Activated naive CD4-positive, alpha-beta T cell treated with anti-CD3 and anti-CD28 coated beads for 36 hours (primary cell): ENCODE results near the gene LZTR1. TPM values are rescaled to one million over a fixed set of nuclear protein-coding genes. Genes with fewer than 3 reads are reported as not detected.

Experiments
- CTCF ChIA-PET: fragments of 350-600 bp; sonication (Branson Sonifier 250); formaldehyde crosslinking; loops from one replicate; lab custom pipeline; 2021; ENCODE audit warnings: antibody characterized with exemption; lab: Charles Lee
- DNase-seq: peaks from one replicate; pipeline ENCODE4 v3.0.0-alpha.2; 2020
- H3K27ac Mint-ChIP-seq: one replicate; pipeline ENCODE4 v1.8.0; 2021; ENCODE audit warnings: mild to moderate bottlenecking, mixed read lengths
- H3K27me3 Mint-ChIP-seq: one replicate; pipeline ENCODE4 v1.8.0; 2021; ENCODE audit warnings: low read depth, mixed read lengths
- H3K36me3 Mint-ChIP-seq: one replicate; pipeline ENCODE4 v1.8.0; 2021; ENCODE audit warnings: low read depth, mixed read lengths
- H3K4me1 Mint-ChIP-seq: one replicate; pipeline ENCODE4 v1.8.0; 2021; ENCODE audit warnings: low read depth, mixed read lengths
- H3K4me3 Mint-ChIP-seq: one replicate; pipeline ENCODE4 v1.8.0; 2021; ENCODE audit warnings: mild to moderate bottlenecking, moderate library complexity, mixed read lengths
- H3K9me3 Mint-ChIP-seq: one replicate; pipeline ENCODE4 v1.8.0; 2021; ENCODE audit warnings: mixed read lengths
- intact Hi-C: fragments of 100-400 bp; cut with micrococcal nuclease; formaldehyde crosslinking; loops from one replicate; pipeline ENCODE4 v1.15.1; 2023
- total RNA-seq, 2 experiments: library from RNA; stranded (reverse); gene quantifications; one replicate each; pipeline ENCODE4 v1.2.3, GENCODE V29; 2021

LZTR1 gene
- total RNA-seq, 2 experiments from 2014 or later, result 23.1 to 27.4 TPM

GRCh38 chr22:20963201-20964052, 18.7 kb upstream of the LZTR1 start:
- Mint-ChIP-seq H3K9me3 (no peaks in the 10 kb centered on the region), H3K4me1 (peaks cover 11% of the 10 kb centered on the region), H3K27ac (no peak overlapping the region), H3K36me3 (no peaks in the 10 kb centered on the region), H3K27me3 (peaks cover 5% of the 10 kb centered on the region), H3K4me3 (no peak overlapping the region)
- CTCF ChIA-PET, result interaction anchor here (0.6 to 1.5 kb wide), 5 partner anchors 10 to 478 kb away, joined by 3 to 6 read pairs (median 4); no protein-coding TSS in a partner anchor
- intact Hi-C loops, result loop anchor here (2.0 to 10.0 kb wide), 3 partner anchors 19 to 141 kb away; partner anchors contain the start of genes LZTR1 and THAP7
- no peak for DNase-seq

- peak overlapping the region; percentile 57 for H3K4me3 Mint-ChIP-seq
- no peak overlapping the region for H3K27ac Mint-ChIP-seq
- H3K4me1 Mint-ChIP-seq, result peaks cover 11% of the 10 kb centered on the region
- intact Hi-C loops, result loop anchor here (5.0 to 10.0 kb wide), 2 partner anchors 38 to 141 kb away; partner anchors contain the start of gene THAP7
- H3K36me3 Mint-ChIP-seq, result no peaks in the 10 kb centered on the region
- no peaks in the 10 kb centered on the region for H3K9me3 Mint-ChIP-seq
- DNase-seq, result no peak
- CTCF ChIA-PET, result interaction anchor here (1.5 kb wide), 1 partner anchor 49 kb away, joined by 3 read pairs; no protein-coding TSS in a partner anchor
- peaks cover 5% of the 10 kb centered on the region for H3K27me3 Mint-ChIP-seq
Observed at GRCh38 chr22:20964090-20964798, 17.9 kb upstream of the LZTR1 start.

- peaks cover 5% of the 10 kb centered on the region for H3K27me3 Mint-ChIP-seq
- no peak overlapping the region for H3K27ac Mint-ChIP-seq
- H3K4me1 Mint-ChIP-seq, result peaks cover 11% of the 10 kb centered on the region
- intact Hi-C loops, result loop anchor here (5.0 to 10.0 kb wide), 2 partner anchors 38 to 140 kb away; partner anchors contain the start of gene THAP7
- H3K36me3 Mint-ChIP-seq, result no peaks in the 10 kb centered on the region
- CTCF ChIA-PET, result interaction anchor here (1.3 kb wide), 1 partner anchor 48 kb away, joined by 3 read pairs; the partner anchor contains the start of gene CRKL
- peak overlapping the region; percentile 57 for H3K4me3 Mint-ChIP-seq
- DNase-seq, result no peak
- no peaks in the 10 kb centered on the region for H3K9me3 Mint-ChIP-seq
Observed at GRCh38 chr22:20964799-20965103, 17.3 kb upstream of the LZTR1 start.

- intact Hi-C loops, result loop anchor here (10.0 kb wide), 1 partner anchor 140 kb away; no protein-coding TSS in a partner anchor
- H3K36me3 Mint-ChIP-seq, result no peaks in the 10 kb centered on the region
- no peak overlapping the region for H3K4me3 Mint-ChIP-seq
- no peak for DNase-seq
- no peak overlapping the region for H3K27ac Mint-ChIP-seq
- H3K9me3 Mint-ChIP-seq, result no peaks in the 10 kb centered on the region
- H3K27me3 Mint-ChIP-seq, result peaks cover 3% of the 10 kb centered on the region
- CTCF ChIA-PET, result interaction anchor here (1.3 kb wide), 1 partner anchor 48 kb away, joined by 3 read pairs; the partner anchor contains the start of gene CRKL
- H3K4me1 Mint-ChIP-seq, result peaks cover 11% of the 10 kb centered on the region
Observed at GRCh38 chr22:20965104-20965887, 16.8 kb upstream of the LZTR1 start.

- intact Hi-C loops, result loop anchor here (10.0 kb wide), 1 partner anchor 139 kb away; no protein-coding TSS in a partner anchor
- Mint-ChIP-seq H3K27ac (no peak overlapping the region), H3K4me1 (peaks cover 11% of the 10 kb centered on the region), H3K9me3 (no peaks in the 10 kb centered on the region), H3K27me3 (peaks cover 2% of the 10 kb centered on the region), H3K36me3 (no peaks in the 10 kb centered on the region), H3K4me3 (no peak overlapping the region)
- DNase-seq, result no peak
- CTCF ChIA-PET, result interaction anchor here (1.3 kb wide), 1 partner anchor 49 kb away, joined by 3 read pairs; the partner anchor contains the start of gene CRKL
Observed at GRCh38 chr22:20965888-20966855, 15.9 kb upstream of the LZTR1 start.

GRCh38 chr22:20966883-20967696, 15.0 kb upstream of the LZTR1 start, which contains the start of gene AIFM3:
Gene AIFM3, plus strand, starts transcription at chr22:20967255. Its CDS starts 690 bp downstream, at chr22:20967945.
- Mint-ChIP-seq H3K4me1 (peaks cover 5% of the 10 kb centered on the region), H3K36me3 (no peaks in the 10 kb centered on the region), H3K27me3 (peaks cover 2% of the 10 kb centered on the region), H3K27ac (no peak within 1 kb of the TSS), H3K9me3 (no peaks in the 10 kb centered on the region), H3K4me3 (no peak within 1 kb of the TSS)
- intact Hi-C loops, result loop anchor here (10.0 kb wide), 1 partner anchor 138 kb away; no protein-coding TSS in a partner anchor
- DNase-seq, result no peak
- CTCF ChIA-PET, result no interaction called here

GRCh38 chr22:20967697-20968211, 14.3 kb upstream of the LZTR1 start:
- Mint-ChIP-seq H3K4me3 (no peak overlapping the region), H3K27ac (no peak overlapping the region), H3K9me3 (no peaks in the 10 kb centered on the region), H3K27me3 (peaks cover 2% of the 10 kb centered on the region), H3K4me1 (peaks cover 5% of the 10 kb centered on the region), H3K36me3 (no peaks in the 10 kb centered on the region)
- no peak for DNase-seq
- CTCF ChIA-PET, result no interaction called here
- intact Hi-C loops, result loop anchor here (10.0 kb wide), 1 partner anchor 137 kb away; no protein-coding TSS in a partner anchor

- Mint-ChIP-seq H3K27me3 (peaks cover 2% of the 10 kb centered on the region), H3K9me3 (no peaks in the 10 kb centered on the region), H3K36me3 (no peaks in the 10 kb centered on the region), H3K4me3 (no peak overlapping the region), H3K4me1 (peaks cover 5% of the 10 kb centered on the region), H3K27ac (no peak overlapping the region)
- CTCF ChIA-PET, result no interaction called here
- intact Hi-C loops, result loop anchor here (10.0 kb wide), 1 partner anchor 136 kb away; no protein-coding TSS in a partner anchor
- DNase-seq, result no peak
Observed at GRCh38 chr22:20968281-20968977, 13.7 kb upstream of the LZTR1 start.

- no peaks in the 10 kb centered on the region for H3K36me3 Mint-ChIP-seq
- H3K9me3 Mint-ChIP-seq, result no peaks in the 10 kb centered on the region
- H3K27me3 Mint-ChIP-seq, result no peaks in the 10 kb centered on the region
- H3K4me3 Mint-ChIP-seq, result no peak overlapping the region
- no peak overlapping the region for H3K27ac Mint-ChIP-seq
- no peaks in the 10 kb centered on the region for H3K4me1 Mint-ChIP-seq
- DNase-seq, result no peak
- CTCF ChIA-PET, result interaction anchor here (3.9 kb wide), 1 partner anchor 10 kb away, joined by 17 read pairs; no protein-coding TSS in a partner anchor
- intact Hi-C loops, result no loop called here
Observed at GRCh38 chr22:20970939-20971657, 11.0 kb upstream of the LZTR1 start.
